ENCODE measurements around the gene EFCAB6.

The EFCAB6 gene

GRCh38 chr22:43636086-43636485 lies 176.0 kb downstream of the EFCAB6 start:
- DNase-seq (ENCODE audit: low read depth): no peak

GRCh38 chr22:43635101-43635500 lies 177.0 kb downstream of the EFCAB6 start:
- DNase-seq (ENCODE audit: low read depth): no peak

- no peak for DNase-seq (ENCODE audit: low read depth)
Measured at GRCh38 chr22:43634316-43634715, 177.8 kb downstream of the EFCAB6 start.

- DNase-seq (ENCODE audit: low read depth): no peak
Measured at GRCh38 chr22:43633631-43634285, 178.3 kb downstream of the EFCAB6 start.

GRCh38 chr22:43631846-43632245 lies 180.3 kb downstream of the EFCAB6 start:
- no peak for DNase-seq (ENCODE audit: low read depth)

- DNase-seq (ENCODE audit: low read depth): no peak
Measured at GRCh38 chr22:43631201-43631600, 180.9 kb downstream of the EFCAB6 start.

- no peak for DNase-seq (ENCODE audit: low read depth)
Measured at GRCh38 chr22:43630451-43630850, 181.7 kb downstream of the EFCAB6 start.

GRCh38 chr22:43628250-43628649 lies 183.9 kb downstream of the EFCAB6 start:
- DNase-seq (ENCODE audit: low read depth): no peak

GRCh38 chr22:43627485-43628213 lies 184.5 kb downstream of the EFCAB6 start:
- no peak for DNase-seq (ENCODE audit: low read depth)

- no peak for DNase-seq (ENCODE audit: low read depth)
Measured at GRCh38 chr22:43625242-43625641, 186.9 kb downstream of the EFCAB6 start.

- no peak for DNase-seq (ENCODE audit: low read depth)
Measured at GRCh38 chr22:43624144-43624998, 187.7 kb downstream of the EFCAB6 start.

- DNase-seq (ENCODE audit: low read depth): no peak
Measured at GRCh38 chr22:43622886-43623285, 189.2 kb downstream of the EFCAB6 start.

- no peak for DNase-seq (ENCODE audit: low read depth)
Measured at GRCh38 chr22:43620197-43620596, 191.9 kb downstream of the EFCAB6 start.

GRCh38 chr22:43618517-43618916 lies 193.6 kb downstream of the EFCAB6 start:
- DNase-seq (ENCODE audit: low read depth): no peak

- no peak for DNase-seq (ENCODE audit: low read depth)
Measured at GRCh38 chr22:43616645-43617044, 195.5 kb downstream of the EFCAB6 start.

- DNase-seq (ENCODE audit: low read depth): no peak
Measured at GRCh38 chr22:43600265-43600664, 211.8 kb downstream of the EFCAB6 start.

GRCh38 chr22:43592476-43592875 lies 219.6 kb downstream of the EFCAB6 start:
- DNase-seq (ENCODE audit: low read depth): no peak

- no peak for DNase-seq (ENCODE audit: low read depth)
Measured at GRCh38 chr22:43591380-43591779, 220.7 kb downstream of the EFCAB6 start.

GRCh38 chr22:43587574-43587973 lies 224.5 kb downstream of the EFCAB6 start:
- no peak for DNase-seq (ENCODE audit: low read depth)

- DNase-seq (ENCODE audit: low read depth): no peak
Measured at GRCh38 chr22:43583501-43583900, 228.6 kb downstream of the EFCAB6 start.

GRCh38 chr22:43582394-43582793 lies 229.7 kb downstream of the EFCAB6 start:
- DNase-seq (ENCODE audit: low read depth): no peak

GRCh38 chr22:43580271-43580750 lies 231.8 kb downstream of the EFCAB6 start:
- no peak for DNase-seq (ENCODE audit: low read depth)

- no peak for DNase-seq (ENCODE audit: low read depth)
Measured at GRCh38 chr22:43574738-43575137, 237.4 kb downstream of the EFCAB6 start.
